H1 (cell line): ENCODE results near the gene MYL3. TPM values are rescaled to one million over a fixed set of nuclear protein-coding genes. Genes with fewer than 3 reads are reported as not detected.

Source experiments
- CHD1 ChIP-seq: IDR thresholded peaks from 2 replicates; pipeline ENCODE4 v1.6.1; 2012; ENCODE audit warnings: low read depth, low read length, improper control_type of control experiment
- CREB1 ChIP-seq: IDR thresholded peaks from 2 replicates; pipeline ENCODE4 v1.6.1; 2012; ENCODE audit warnings: inconsistent platforms
- MAFK ChIP-seq: IDR thresholded peaks from 2 replicates; pipeline ENCODE4 v1.6.1; 2012; ENCODE audit warnings: low read depth, mild to moderate bottlenecking, improper control_type of control experiment, low read length
- POU5F1 ChIP-seq: IDR thresholded peaks from 2 replicates; pipeline ENCODE4 v1.6.1; 2011; ENCODE audit warnings: low read depth, mild to moderate bottlenecking, low read length, moderate library complexity
- RFX5 ChIP-seq: IDR thresholded peaks from 2 replicates; pipeline ENCODE4 v1.6.1; 2011; ENCODE audit warnings: low read depth, low read length, improper control_type of control experiment, borderline replicate concordance
- SP1 ChIP-seq: IDR thresholded peaks from 2 replicates; pipeline ENCODE4 v1.6.1; 2011; ENCODE audit warnings: low read depth, low read length
- polyA plus RNA-seq, 7 experiments: library from polyadenylated mRNA; depleted of rRNA in 3 of 7; stranded (reverse) in 5 of 7; unstranded in 2 of 7; fragments of >200 nt in 5 of 7; fragments of 200-250 nt in 2 of 7; gene quantifications; 1 replicate in 5 of 7; 2 replicates in 1 of 7; 4 replicates in 1 of 7; pipeline versions ENCODE4 v1.2.1 to v1.2.3, GENCODE V29; 2011 to 2013; ENCODE audit warnings: missing spikeins in 2 of 7, mixed read lengths in 2 of 7
- total RNA-seq: library from RNA; stranded (reverse); fragmentation: NEBNext Ultra II Directional; extraction: Animal tissue kit (Norgen Biotek cat#: 25700); gene quantifications from 2 replicates; pipeline ENCODE4 v1.2.1, GENCODE V29; 2021
- TF ChIP-seq, protein P1 (sequence below): IDR thresholded peaks from 2 replicates; pipeline ENCODE4 v1.6.1; 2011; ENCODE audit warnings: low read length, improper control_type of control experiment

MYL3 gene
- total and polyA plus RNA-seq, 2 of the 8 experiments (the other 6 are each of a cell fraction or from before 2014, with no cell fraction given), result 0.06 TPM; not detected in 1

DNA sequence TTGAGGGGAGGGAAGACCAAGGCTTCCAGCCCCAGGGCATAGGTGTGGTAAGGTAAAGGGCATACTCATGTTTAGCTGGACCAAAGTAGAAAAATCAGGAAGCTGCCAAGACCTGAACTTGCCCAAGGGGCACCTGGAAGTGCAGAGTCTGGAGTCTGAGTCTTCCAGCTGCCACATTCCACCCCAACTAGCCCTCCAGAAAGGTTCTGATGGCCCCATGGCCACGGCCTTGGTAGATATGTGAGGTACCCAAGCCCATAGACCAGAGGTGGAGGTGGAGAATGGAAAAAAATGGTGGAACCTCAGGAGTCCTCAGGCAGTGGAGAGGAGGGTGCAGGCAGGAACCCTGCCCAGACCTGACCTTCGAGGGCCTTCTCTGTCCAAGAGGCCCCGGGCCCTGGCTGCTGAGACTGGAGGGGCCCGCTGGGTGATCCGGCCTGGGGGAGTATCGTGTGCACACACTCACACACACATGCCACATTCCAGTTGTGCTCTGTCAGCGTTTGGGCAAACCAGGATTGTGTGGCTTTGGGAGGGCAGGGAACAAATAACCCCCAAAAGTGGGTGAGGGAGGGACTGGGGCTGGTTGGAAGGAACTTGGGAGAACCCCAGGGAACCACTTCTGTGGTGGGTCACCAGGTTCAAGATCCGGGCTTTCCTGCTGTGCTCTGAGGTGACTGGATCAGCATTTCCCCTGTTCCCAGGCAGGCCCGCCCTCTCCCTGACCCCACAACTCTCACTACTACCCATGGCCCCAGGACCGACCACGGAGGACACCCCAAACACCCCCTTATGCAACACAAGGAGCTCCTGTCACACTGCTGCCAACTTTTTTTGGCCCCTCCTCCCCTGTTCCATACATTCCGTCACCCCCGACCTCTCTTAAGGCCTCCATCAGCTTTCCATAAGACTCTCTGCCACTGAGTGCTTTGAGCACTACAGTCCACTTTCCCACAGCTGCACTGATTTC, 11.6 kb downstream of the MYL3 start (continued):
- TF ChIP-seq MAFK (no peak), CHD1 (no peak), SP1 (no peak), CREB1 (no peak), RFX5 (no peak), POU5F1 (no peak)
- TF ChIP-seq, protein P1, sequence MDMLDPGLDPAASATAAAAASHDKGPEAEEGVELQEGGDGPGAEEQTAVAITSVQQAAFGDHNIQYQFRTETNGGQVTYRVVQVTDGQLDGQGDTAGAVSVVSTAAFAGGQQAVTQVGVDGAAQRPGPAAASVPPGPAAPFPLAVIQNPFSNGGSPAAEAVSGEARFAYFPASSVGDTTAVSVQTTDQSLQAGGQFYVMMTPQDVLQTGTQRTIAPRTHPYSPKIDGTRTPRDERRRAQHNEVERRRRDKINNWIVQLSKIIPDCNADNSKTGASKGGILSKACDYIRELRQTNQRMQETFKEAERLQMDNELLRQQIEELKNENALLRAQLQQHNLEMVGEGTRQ, result no peak
- TF ChIP-seq, all 59 proteins: peak for 0
